LNCAP (cell line): ENCODE data around the gene RYR1.

ENCODE experiments used
- CTCF ChIP-seq: fragments of 450-650 bp; IDR thresholded peaks from 2 replicates; pipeline ENCODE4 v1.5.1; 2017; ENCODE audit warnings: mild to moderate bottlenecking

Gene RYR1

DNA sequence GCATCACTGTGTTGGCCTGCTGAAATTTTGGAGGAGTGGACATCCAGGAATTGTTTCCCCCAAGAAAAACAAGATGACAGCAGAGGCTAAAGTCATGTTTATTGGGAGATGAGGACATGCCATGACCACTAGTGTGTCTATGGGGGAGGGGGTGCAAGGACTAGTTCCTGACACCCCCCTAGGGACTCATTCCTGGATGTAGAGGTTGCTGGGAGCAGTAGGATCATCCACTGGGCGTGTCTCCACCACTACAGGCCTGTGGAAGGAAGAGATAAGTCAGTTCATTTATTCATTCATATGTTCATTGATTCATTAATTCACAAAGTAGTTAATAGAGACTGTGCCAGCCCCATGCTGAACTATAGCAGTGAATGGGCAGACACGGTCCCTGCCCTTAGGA is 154.1 kb downstream of the RYR1 start:
- TF ChIP-seq CTCF = no peak

- no peak for TF ChIP-seq CTCF
These were observed 154.6 kb downstream of the RYR1 start for GRCh38 chr19:38588041-38588440.

DNA sequence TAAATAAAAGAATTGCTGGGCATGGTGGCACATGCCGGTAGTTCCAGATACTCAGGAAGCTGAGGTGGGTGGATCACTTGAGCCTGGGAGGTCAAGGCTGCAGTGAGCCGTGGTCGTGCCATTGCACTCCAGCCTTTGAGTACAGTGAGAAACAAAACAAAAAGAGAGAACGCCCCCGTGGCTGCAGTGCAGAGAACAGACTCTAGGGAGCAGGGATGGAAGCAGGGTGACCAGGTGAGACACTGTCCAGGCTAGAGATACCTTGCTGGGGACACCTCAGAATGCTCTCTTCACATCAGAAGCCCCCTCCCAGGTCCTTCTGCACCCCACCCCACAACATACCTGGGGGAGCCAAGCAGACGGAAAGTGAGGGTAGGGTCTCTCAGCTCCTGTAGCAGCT is 159.4 kb downstream of the RYR1 start:
- TF ChIP-seq CTCF = no peak

DNA sequence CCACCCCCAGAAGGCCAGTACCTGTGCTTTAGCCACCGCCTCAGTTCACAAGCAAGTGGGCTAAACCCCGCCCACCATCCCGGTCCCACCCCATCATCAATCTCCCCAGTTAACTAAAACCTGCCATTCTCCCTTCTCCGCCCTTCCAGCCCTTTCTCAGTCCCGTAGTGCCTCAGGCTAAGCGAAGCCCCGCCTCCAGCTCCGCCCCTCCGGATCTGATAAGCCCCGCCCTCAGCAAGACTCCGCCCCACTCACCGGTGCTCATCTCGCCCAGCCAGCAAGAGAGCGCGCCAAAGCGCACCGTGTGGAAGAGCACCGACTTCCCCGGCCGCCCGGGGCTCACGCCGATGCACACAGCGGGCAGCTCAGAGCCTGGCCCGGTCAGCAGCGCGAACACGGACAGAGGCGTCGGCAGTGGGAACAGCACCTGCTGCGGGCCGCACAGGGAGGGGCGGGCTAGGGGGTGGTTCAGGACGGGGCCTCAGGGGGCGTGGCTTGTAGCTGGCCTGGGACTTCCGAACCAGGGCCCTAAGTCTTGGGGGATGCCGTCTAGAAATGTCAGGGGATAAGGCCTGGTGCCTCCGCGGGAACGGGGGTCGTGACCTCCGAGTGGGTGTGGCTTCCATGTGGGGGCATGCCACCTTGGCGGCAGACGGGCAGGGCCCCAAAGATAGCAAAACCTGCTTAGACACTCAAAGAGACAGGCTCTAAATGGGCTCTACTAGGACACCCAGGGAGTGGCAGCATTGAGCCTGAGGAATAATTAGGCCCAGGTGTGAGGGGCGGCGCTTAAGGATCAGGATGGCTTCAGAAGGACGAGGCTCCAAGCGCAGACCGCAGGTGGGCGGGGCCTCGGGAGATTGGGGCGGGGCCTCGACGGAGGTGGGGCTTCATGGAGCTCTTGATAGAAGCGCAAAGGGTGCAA is 162.8 kb downstream of the RYR1 start:
- no peak for TF ChIP-seq CTCF

DNA sequence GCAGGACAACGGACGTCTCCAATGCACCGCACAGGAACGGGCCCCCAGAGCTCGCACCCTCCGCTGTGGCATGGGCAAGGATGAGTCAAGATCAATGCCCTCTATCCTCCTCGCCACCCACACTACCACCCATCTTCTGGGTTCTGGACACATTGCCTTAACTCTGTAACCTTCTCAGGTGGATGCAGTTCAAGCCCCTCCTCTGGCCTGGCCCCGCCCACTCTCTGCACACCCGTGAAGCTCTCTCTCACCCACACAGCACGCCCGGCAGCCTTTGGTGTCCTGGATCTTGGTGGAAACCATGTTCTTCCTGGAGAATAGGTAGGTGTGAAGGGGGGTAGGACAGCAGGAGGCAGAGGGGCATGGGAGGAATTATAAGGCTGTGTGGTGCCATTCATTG is 163.6 kb downstream of the RYR1 start:
- no peak for TF ChIP-seq CTCF

DNA sequence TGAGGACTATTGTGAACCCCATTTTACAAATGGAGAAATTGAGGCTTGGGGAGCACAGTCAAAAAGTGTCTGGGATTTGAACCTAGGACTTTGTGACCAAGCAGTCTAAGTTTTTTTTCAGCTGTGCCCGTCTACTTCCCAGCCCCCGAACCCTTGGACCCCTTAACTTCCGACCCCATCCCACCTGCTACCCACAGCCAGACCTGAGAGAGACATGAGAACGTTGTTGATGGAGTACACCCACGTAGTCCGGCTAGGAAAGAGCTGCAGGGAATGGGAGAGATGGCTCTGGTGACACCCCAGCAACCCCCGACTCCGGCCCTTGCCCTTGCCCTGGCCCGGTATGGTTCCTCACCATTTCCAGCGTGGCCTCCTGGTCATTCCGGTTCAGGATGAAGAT is 166.2 kb downstream of the RYR1 start:
- no peak for TF ChIP-seq CTCF

DNA sequence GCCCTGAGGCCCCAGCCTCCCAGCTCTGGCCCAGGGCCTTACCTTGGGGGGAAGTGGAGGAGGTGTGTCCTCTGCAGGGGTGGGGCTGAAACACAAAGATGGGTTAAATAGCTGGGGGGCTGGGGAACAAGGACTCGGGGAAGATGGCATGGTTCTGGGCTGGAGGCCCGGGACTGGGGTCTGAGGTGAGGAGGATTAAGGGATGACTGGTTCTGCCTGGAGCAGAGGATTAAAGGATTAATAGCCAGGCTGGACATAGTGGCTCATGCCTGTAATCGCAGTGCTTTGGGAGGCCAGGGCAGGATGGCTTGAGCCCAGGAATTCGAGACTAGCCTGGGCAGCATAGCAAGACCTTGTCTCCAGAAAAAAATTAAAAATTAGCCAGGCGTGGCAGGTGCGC is 172.6 kb downstream of the RYR1 start:
- no peak for TF ChIP-seq CTCF
